ENCODE data around the gene FAM163B. TPM values are rescaled to one million over a fixed set of nuclear protein-coding genes. Genes with fewer than 3 reads are reported as not detected.

FAM163B gene
- polyA plus RNA-seq, 1 donor = 0.09 TPM

DNA sequence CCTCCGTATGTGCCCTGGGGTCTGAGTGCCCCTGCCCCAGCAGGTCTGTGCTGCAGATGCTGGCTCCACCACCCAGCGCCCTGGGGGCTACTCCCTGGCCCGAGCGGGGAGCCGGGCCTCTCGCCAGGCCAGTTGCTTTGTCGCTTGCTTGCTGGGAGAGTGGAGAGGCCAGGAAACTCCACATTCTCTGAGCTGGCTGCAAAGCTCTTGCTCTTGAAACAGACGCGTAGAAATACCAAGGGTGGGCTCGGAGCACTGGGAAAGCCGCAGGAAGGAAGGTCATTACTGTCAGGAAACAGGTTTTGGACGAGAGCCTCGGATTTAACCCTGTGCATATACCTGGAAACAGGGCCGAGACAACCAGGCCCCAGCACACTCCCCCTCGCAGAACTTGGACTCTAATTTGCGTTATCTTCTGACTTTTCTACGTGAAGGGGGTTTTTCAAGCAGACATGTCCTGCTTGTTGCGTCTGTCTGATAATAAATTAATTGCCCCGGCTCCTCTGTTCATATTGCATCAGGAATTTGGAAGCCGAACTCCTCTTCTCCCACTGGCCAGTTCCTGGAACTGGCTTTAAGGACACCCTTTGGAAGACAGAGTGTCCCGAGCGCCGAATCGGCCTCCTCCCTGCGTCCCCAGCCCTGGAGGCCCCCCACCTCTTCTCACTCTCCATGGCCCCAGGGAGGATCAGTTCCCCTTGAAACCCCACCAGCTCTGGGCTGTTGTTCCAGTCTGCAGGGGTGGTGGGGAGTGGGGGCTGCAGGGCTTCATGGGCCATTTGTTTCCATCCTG is 63.5 kb downstream of the FAM163B start:
- Histone ChIP-seq H3K4me3 (ENCODE audit: low read length) (no peak overlapping the region), H3K4me1 (ENCODE audit: control insufficient read depth, insufficient read depth, low read length) (no peaks in the 10 kb centered on the region), H3K27ac (ENCODE audit: low read length) (no peak overlapping the region), H3K9me3 (ENCODE audit: control insufficient read depth, low read depth, low read length) (no peaks in the 10 kb centered on the region), H3K27me3 (ENCODE audit: control insufficient read depth, insufficient read depth, low read length) (no peaks in the 10 kb centered on the region), H3K36me3 (ENCODE audit: control insufficient read depth, insufficient read depth, low read length) (no peaks in the 10 kb centered on the region)
- 80% methylated on average over 1 of the region's 25 CpGs for WGBS (ENCODE audit: insufficient coverage, low lambda C conversion rate)
- DNase-seq = no peak

DNA sequence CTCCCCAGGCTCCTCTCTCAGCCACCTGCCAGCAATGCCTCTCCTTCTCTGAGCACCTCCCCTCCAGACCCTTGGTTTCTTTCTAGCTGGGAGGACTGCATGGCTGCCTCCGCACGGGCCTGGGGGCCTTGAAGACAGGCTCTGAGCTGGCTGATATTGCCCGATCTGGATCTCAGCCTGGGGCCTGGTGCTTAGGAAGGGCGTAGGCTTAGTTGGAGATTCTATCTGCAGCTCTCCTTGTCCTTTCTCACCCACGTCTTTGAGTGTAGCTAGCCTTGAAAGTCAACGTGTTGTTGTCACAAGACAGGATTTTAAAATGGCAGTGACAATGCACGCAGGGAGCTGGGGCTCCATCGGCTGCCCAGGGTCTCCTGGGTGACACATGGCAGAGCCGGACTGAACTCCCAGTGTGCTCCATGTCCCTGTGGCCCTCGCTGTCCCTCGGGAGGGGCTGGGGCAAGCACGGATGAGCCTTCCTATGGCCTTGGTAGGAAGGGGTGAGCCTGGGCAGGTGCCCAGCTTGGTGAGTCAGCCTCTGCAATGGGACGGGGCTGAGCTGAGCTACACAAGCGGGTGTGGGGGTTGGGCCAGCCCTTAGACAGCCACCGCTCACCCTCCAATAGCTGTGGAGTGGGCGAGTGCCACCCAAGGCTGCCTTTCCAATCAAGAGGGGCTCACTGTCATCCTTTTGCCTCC is 65.3 kb downstream of the FAM163B start:
- Histone ChIP-seq H3K27ac (ENCODE audit: low read length) (no peak overlapping the region), H3K4me3 (ENCODE audit: low read length) (no peak overlapping the region), H3K27me3 (ENCODE audit: control insufficient read depth, insufficient read depth, low read length) (peaks cover 13% of the 10 kb centered on the region), H3K9me3 (ENCODE audit: control insufficient read depth, low read depth, low read length) (no peaks in the 10 kb centered on the region), H3K4me1 (ENCODE audit: control insufficient read depth, insufficient read depth, low read length) (no peaks in the 10 kb centered on the region), H3K36me3 (ENCODE audit: control insufficient read depth, insufficient read depth, low read length) (no peaks in the 10 kb centered on the region)
- WGBS (ENCODE audit: insufficient coverage, low lambda C conversion rate) = no CpG with 5 or more reads among the region's 16 CpGs
- no peak for DNase-seq

DNA sequence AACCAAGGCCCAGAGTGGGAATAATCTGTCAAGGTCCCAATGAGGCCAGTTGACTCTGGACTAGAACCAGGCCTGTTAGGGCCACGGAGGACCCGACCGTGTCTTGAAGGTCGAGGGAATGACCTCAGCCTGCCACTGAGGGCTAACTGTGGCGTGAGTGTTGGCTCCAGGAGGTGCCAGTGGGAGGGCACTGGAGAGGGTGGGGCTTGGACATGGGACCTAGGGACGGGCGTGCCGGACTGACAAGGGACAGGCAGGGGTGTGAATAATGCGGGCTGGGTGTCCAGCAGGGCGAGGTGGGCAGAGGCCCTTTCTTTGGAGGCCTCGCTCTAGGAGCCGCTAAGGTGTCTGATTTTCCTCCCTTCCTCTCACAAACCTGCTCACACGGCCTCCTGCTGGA is 67.2 kb downstream of the FAM163B start:
- Histone ChIP-seq H3K4me3 (ENCODE audit: low read length) (no peak overlapping the region), H3K27ac (ENCODE audit: low read length) (no peak overlapping the region), H3K36me3 (ENCODE audit: control insufficient read depth, insufficient read depth, low read length) (no peaks in the 10 kb centered on the region), H3K4me1 (ENCODE audit: control insufficient read depth, insufficient read depth, low read length) (no peaks in the 10 kb centered on the region), H3K9me3 (ENCODE audit: control insufficient read depth, low read depth, low read length) (no peaks in the 10 kb centered on the region), H3K27me3 (ENCODE audit: control insufficient read depth, insufficient read depth, low read length) (peaks cover 15% of the 10 kb centered on the region)
- no peak for DNase-seq
- WGBS (ENCODE audit: insufficient coverage, low lambda C conversion rate) = no CpG with 5 or more reads among the region's 13 CpGs

DNA sequence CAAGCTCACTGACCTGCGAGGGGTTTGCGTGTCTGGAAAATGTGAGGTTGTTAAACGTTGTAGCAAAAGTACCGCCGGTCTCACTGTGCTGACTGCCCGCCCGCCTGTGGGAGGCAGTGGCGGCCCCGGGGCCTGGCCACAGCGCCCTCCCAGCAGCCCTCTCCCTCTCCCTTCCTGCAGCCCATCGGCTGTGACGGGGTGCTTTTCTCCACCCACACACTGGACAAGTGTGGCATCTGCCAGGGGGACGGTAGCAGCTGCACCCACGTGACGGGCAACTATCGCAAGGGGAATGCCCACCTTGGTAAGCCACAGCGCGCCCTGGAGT is 68.5 kb downstream of the FAM163B start:
- DNase-seq = no peak
- 53% methylated on average over 3 of the region's 18 CpGs for WGBS (ENCODE audit: insufficient coverage, low lambda C conversion rate)
- H3K36me3 ChIP-seq (ENCODE audit: control insufficient read depth, insufficient read depth, low read length) = no peaks in the 10 kb centered on the region
- H3K27ac ChIP-seq (ENCODE audit: low read length) = no peak overlapping the region
- H3K9me3 ChIP-seq (ENCODE audit: control insufficient read depth, low read depth, low read length) = no peaks in the 10 kb centered on the region
- peaks cover 18% of the 10 kb centered on the region for H3K27me3 ChIP-seq (ENCODE audit: control insufficient read depth, insufficient read depth, low read length)
- H3K4me1 ChIP-seq (ENCODE audit: control insufficient read depth, insufficient read depth, low read length) = no peaks in the 10 kb centered on the region
- no peak overlapping the region for H3K4me3 ChIP-seq (ENCODE audit: low read length)

DNA sequence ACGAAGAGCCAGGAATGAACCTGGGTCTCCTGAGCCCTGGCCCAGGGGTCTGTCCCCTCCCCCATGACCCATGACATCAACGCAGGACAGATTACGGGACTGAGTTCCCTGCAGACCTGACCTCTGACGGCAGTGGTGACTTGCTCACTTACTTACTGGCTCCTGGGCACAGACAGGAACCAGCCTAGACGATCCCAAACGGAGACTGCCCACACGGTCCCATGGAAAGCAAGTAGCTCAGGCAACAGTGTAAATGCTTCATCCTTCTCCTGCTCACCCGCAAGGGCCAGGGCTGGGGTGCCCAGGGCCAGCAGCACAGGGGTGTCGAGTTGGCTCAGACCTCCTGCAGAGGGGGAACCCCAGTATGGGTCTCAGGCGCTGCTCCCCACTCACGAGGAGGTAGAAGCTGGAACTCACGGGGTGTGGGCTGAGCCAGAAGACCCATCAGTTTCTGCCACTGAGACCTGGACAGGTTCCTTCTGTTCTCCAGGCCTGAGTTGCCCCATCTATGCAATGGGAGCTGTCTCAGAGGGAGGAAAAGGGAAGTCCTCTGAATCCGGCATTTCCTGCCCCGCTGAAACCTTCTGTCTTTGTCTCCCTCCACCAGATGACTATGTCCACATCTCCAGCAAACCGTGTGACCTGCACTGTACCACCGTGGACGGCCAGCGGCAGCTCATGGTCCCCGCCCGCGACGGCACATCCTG is 69.0 kb downstream of the FAM163B start:
- no peak overlapping the region for H3K27ac ChIP-seq (ENCODE audit: low read length)
- WGBS (ENCODE audit: insufficient coverage, low lambda C conversion rate) = no CpG with 5 or more reads among the region's 22 CpGs

DNA sequence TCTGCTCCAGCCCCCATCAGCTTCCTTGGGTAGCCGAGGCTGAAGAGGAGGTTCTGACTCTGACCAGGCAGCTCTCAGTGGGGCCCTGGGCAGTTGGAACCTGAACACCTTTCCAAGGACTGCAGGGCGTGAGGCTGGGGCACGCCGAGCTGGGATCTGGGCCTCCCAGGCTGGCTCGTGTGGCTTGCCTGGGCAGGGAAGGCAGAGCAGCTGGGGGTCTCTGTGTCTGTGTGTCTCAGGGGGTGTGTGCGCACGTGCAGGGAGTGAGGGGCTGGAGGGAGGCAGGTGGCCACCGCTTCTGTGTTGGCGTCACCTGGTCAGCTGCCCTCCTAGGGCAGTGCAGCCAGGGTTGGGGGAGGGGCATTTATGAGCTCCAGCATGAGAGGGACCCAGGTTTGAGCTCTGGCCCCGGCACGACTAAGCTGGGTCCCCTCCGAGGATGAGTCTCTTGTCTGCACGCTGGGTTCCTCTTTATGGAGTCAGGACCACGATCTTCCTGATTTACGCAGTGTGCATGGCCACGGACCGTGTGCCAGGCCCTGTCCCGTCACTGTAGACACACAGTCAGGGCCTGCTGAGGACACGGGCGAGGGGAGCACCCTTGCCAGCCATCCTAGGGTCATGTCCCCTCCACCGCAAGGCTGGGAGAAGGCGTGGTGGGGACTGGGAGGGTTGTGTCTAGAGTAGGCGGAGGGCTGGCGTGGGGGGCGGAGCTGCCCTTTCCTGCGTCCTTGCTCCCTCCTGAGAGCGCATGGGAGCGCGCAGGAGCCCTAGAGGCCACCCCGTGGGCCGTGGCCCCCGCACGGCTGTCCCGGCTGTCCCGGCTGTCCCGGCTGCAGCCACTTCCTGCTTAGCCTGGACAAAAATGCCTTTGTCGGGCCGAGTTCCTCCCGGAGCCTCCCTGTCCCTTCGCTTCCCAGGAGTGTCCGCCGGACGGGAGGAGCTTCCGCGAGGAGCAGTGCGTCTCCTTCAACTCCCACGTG is 70.0 kb downstream of the FAM163B start:
- Histone ChIP-seq H3K9me3 (ENCODE audit: control insufficient read depth, low read depth, low read length) (no peaks in the 10 kb centered on the region), H3K36me3 (ENCODE audit: control insufficient read depth, insufficient read depth, low read length) (no peaks in the 10 kb centered on the region), H3K27me3 (ENCODE audit: control insufficient read depth, insufficient read depth, low read length) (peaks cover 27% of the 10 kb centered on the region), H3K4me1 (ENCODE audit: control insufficient read depth, insufficient read depth, low read length) (peaks cover 2% of the 10 kb centered on the region), H3K27ac (ENCODE audit: low read length) (no peak overlapping the region), H3K4me3 (ENCODE audit: low read length) (no peak overlapping the region)
- WGBS (ENCODE audit: insufficient coverage, low lambda C conversion rate) = no CpG with 5 or more reads among the region's 47 CpGs
- DNase-seq = peak in 1 of 2 donors; percentile 23

More for the DNA sequence above, 69.0 kb downstream of the FAM163B start:
- no peak for DNase-seq
- Histone ChIP-seq H3K9me3 (ENCODE audit: control insufficient read depth, low read depth, low read length) (no peaks in the 10 kb centered on the region), H3K4me3 (ENCODE audit: low read length) (no peak overlapping the region), H3K4me1 (ENCODE audit: control insufficient read depth, insufficient read depth, low read length) (no peaks in the 10 kb centered on the region), H3K27me3 (ENCODE audit: control insufficient read depth, insufficient read depth, low read length) (peaks cover 20% of the 10 kb centered on the region), H3K36me3 (ENCODE audit: control insufficient read depth, insufficient read depth, low read length) (no peaks in the 10 kb centered on the region)

DNA sequence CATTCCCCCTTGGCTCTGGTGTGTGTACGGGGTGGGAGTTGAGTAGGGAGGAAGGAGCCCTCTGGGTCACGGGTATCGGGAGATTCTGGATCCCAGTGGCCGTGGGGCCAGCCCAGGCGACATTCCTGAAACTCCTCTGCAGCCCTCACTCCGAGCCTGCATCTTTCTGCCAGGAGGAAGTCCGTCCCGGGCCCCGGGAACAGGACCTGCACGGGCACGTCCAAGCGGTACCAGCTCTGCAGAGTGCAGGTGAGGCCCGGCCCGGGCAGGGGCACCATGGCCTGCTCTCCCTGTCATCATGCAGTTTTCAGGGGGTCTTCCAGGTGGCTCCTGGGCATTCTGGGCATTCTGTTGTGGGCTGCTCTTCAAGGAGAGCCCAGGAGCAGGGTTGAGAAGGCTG is 71.0 kb downstream of the FAM163B start:
- no peak overlapping the region for H3K4me3 ChIP-seq (ENCODE audit: low read length)
- no peak for DNase-seq
- no peak overlapping the region for H3K27ac ChIP-seq (ENCODE audit: low read length)
- no peaks in the 10 kb centered on the region for H3K36me3 ChIP-seq (ENCODE audit: control insufficient read depth, insufficient read depth, low read length)
- no peaks in the 10 kb centered on the region for H3K9me3 ChIP-seq (ENCODE audit: control insufficient read depth, low read depth, low read length)
- H3K27me3 ChIP-seq (ENCODE audit: control insufficient read depth, insufficient read depth, low read length) = peaks cover 36% of the 10 kb centered on the region
- peaks cover 5% of the 10 kb centered on the region for H3K4me1 ChIP-seq (ENCODE audit: control insufficient read depth, insufficient read depth, low read length)
- no CpG with 5 or more reads among the region's 14 CpGs for WGBS (ENCODE audit: insufficient coverage, low lambda C conversion rate)

DNA sequence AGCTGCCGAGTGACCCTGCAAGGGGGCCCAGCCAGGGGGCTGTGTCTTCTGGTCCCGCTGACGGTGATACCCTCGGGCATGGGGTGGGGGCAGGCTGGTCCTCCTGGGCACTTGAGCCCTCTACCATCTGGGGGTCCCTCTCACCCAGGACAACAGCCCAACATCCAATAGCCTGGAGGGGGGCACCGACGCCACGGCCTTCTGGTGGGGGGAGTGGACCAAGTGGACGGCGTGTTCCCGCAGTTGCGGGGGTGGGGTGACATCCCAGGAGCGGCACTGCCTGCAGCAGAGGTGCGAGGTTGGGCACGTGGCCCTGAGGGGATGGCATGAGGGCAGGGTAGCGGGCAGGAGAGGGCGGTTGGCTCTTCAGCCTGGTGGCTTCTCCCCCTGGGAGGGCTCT is 71.9 kb downstream of the FAM163B start:
- H3K27ac ChIP-seq (ENCODE audit: low read length) = no peak overlapping the region
- no peaks in the 10 kb centered on the region for H3K36me3 ChIP-seq (ENCODE audit: control insufficient read depth, insufficient read depth, low read length)
- H3K4me1 ChIP-seq (ENCODE audit: control insufficient read depth, insufficient read depth, low read length) = peaks cover 5% of the 10 kb centered on the region
- peaks cover 38% of the 10 kb centered on the region for H3K27me3 ChIP-seq (ENCODE audit: control insufficient read depth, insufficient read depth, low read length)
- H3K4me3 ChIP-seq (ENCODE audit: low read length) = no peak overlapping the region
- H3K9me3 ChIP-seq (ENCODE audit: control insufficient read depth, low read depth, low read length) = no peaks in the 10 kb centered on the region
- no peak for DNase-seq
- WGBS (ENCODE audit: insufficient coverage, low lambda C conversion rate) = no CpG with 5 or more reads among the region's 16 CpGs

DNA sequence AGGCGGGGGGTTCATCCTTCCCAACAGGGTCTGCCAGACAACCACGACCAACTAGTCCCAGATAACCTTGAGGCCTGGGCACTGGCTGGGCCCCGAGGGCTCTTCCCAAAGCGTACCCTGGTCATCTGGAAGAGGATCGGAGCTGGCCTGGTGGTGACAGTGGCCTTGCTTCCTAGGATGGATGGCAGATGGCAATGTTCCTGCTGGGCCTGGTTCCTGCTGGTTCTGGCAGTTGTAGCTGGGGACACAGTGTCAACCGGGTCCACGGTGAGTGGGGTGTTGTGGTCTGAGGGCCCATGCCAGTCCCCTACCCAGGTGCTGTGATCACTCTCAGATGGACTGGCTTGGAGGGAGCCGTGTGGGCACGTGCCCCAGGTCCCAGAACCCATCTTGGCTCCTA is 72.7 kb downstream of the FAM163B start:
- Histone ChIP-seq H3K4me1 (ENCODE audit: control insufficient read depth, insufficient read depth, low read length) (peaks cover 5% of the 10 kb centered on the region), H3K36me3 (ENCODE audit: control insufficient read depth, insufficient read depth, low read length) (no peaks in the 10 kb centered on the region)
- no CpG with 5 or more reads among the region's 9 CpGs for WGBS (ENCODE audit: insufficient coverage, low lambda C conversion rate)

DNA sequence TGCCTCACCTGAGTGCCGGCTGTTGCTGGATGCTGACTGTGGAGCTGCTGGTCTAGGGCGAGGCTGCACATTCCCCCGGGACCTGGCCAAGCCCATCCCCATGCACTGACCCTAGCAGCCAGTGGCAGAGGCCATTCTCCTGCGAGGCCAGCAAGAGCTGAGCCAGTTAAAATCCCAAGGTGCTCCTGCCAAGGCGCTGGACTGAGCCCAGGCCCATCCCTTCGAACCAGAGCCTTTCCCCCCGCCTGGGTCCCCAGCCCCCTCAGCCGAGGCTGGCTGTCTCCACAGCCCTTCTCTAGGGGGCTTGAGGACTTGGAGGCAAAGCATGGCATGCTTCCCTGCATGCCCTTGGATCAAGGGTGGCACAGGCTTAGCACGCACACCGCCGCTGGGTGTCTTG is 73.1 kb downstream of the FAM163B start:
- Histone ChIP-seq H3K9me3 (ENCODE audit: control insufficient read depth, low read depth, low read length) (no peaks in the 10 kb centered on the region), H3K4me1 (ENCODE audit: control insufficient read depth, insufficient read depth, low read length) (peaks cover 5% of the 10 kb centered on the region), H3K27me3 (ENCODE audit: control insufficient read depth, insufficient read depth, low read length) (peaks cover 38% of the 10 kb centered on the region), H3K36me3 (ENCODE audit: control insufficient read depth, insufficient read depth, low read length) (no peaks in the 10 kb centered on the region), H3K27ac (ENCODE audit: low read length) (no peak overlapping the region), H3K4me3 (ENCODE audit: low read length) (no peak overlapping the region)
- WGBS (ENCODE audit: insufficient coverage, low lambda C conversion rate) = no CpG with 5 or more reads among the region's 11 CpGs
- no peak for DNase-seq

More for the DNA sequence above, 72.7 kb downstream of the FAM163B start:
- no peak overlapping the region for H3K4me3 ChIP-seq (ENCODE audit: low read length)
- H3K9me3 ChIP-seq (ENCODE audit: control insufficient read depth, low read depth, low read length) = no peaks in the 10 kb centered on the region
- H3K27me3 ChIP-seq (ENCODE audit: control insufficient read depth, insufficient read depth, low read length) = peaks cover 38% of the 10 kb centered on the region
- no peak overlapping the region for H3K27ac ChIP-seq (ENCODE audit: low read length)
- no peak for DNase-seq
